ENCODE results near the gene THUMPD2.
A peak's percentile ranks its signal among the peaks of the same experiment; 100 is the strongest.
"Not testable (repeated sequence)": the region's sequence is repeated elsewhere in the genome, so short reads cannot be mapped to it uniquely, and the experiment has no call there.

The THUMPD2 gene, protein sequence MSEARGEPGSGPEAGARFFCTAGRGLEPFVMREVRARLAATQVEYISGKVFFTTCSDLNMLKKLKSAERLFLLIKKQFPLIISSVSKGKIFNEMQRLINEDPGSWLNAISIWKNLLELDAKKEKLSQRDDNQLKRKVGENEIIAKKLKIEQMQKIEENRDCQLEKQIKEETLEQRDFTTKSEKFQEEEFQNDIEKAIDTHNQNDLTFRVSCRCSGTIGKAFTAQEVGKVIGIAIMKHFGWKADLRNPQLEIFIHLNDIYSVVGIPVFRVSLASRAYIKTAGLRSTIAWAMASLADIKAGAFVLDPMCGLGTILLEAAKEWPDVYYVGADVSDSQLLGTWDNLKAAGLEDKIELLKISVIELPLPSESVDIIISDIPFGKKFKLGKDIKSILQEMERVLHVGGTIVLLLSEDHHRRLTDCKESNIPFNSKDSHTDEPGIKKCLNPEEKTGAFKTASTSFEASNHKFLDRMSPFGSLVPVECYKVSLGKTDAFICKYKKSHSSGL

DNA sequence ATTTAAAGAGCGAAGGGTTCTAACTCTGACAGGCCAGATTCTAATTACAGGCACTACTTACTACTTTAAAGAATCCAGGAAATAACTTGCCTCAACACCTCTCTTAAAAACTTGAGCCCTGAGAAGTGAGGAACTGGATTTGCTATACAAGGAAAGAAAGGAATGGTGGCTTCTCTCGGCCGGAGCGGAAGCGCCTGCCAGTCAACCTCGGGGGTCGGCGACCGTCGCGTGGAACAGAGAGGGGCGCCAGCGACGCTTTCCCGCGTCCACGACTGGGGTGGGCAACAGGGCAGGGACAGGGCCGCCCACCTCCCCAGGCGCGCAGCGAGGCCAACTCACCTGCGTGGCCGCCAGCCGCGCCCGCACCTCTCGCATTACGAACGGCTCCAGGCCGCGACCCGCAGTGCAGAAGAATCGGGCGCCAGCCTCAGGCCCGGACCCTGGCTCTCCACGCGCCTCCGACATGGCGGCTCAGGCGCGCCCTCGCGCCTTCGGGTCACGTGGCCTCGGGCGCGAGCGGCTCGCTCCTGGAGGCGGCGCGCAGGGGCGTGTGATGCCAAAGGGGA lies at the start of gene THUMPD2:
THUMPD2 (minus strand) TSS at position 484 of the 566 bp plus-strand sequence; CDS start at position 465, 19 bp downstream.
- peak; percentile 40 to 55 for DNase-seq (ENCODE audit: low read depth in 2 of 2)

DNA sequence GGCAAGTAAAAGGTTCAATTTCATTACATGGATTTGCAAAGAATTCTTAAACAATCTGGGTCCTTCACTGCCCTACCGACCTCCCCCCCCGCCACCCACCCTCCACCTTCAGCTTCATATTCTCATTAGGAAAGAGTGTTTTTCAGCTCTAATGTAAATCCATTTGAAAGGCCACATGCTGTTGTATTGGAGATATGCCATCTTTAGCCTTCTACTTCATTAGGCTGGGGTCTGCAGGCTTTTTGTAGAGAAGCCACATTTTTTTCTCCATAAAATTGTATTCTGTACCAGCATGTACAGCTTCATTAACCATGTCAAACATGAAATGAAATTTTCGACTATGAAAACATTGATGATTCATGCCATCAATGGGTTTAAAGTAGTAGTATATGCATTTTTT lies 42.8 kb upstream of the THUMPD2 start:
- DNase-seq (ENCODE audit: low read depth in 2 of 2): no peak

DNA sequence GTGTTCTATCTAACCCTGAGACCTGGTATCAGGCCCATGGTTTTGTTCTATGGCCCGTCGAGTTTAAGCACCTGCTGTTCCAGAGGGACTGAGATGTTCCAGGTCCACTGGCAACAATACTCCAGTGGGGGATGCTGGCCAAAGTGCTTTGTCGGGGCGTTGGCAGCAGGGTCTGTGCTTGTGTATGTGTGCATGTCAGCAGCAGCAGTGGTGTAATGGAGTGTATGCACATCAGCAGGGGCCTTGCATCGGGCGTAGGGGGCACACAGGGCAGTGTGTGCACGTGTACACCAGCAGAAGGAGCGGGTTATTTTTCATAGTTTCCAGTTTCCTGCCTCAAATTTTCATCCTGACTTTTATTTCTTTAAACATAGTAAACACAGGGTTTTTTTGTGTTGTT lies 37.8 kb upstream of the THUMPD2 start:
- DNase-seq (ENCODE audit: low read depth in 2 of 2): no peak

DNA sequence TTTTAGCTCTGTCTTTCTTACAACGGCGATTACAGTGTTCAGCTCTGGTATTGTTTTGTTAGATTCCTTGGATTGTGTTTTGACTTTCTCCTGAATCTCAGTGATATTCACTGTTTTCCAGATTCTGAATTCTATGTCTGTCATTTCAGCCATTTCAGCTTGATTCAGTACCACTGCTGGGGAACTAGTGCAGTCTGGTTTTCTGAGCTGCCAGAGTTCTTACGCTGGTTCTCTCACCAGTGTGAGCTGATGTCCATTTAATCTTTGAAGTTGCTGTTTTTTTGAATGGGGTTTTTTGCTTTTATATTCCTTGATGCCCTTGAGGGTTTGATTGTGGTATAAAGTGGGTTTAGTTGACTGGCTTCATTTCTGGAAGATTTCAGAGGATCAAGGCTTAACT lies 37.4 kb upstream of the THUMPD2 start:
- no peak for DNase-seq (ENCODE audit: low read depth in 2 of 2)

DNA sequence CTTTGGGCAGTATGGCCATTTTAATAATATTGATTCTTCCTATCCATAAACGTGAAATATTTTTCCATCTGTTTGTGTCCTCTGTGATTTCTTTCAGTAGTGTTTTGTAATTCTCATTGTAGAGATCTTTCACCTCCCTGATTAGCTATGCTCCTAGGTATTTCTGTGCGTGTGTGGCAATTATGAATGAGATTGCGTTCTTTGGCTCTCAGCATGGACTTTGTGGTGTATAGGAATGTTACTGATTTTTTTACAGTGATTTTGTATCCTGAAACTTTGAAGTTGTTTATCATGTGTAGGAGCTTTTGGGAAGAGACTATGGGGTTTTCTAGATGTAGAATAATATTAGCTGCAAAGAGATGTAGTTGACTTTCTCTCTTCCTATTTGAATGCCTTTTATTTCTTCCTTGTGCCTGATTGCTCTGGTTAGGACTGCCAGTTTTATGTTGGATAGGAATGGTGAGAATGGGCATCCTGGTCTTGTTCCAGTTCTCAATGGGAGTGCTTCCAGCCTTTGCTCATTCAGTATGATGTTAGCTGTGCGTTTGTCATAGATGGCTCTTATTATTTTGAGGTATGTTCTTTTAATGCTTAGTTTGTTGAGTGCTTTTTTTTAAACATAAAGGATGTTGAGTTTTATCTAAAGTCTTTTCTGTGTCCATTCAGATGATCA lies 27.0 kb upstream of the THUMPD2 start:
- no peak for DNase-seq (ENCODE audit: low read depth in 2 of 2)

DNA sequence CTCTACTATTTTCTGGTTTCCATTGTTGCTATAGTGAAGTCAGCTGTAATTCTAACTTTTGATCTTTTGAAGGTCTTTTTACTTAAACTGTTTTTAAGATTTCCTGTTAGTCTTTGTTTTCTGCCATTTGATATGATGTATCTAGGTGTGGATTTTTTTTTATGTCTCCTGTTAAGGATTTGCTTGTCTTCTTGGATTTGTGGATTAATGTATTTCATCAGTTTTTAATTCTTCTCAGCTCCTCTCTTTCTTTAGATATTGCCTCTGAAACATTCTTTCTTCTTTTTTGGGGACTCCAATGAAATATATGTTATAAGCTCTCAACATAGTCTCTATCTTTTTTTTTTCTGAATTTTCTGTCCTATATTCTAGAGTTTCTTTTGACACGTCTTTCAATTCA lies 24.8 kb upstream of the THUMPD2 start:
- DNase-seq (ENCODE audit: low read depth in 2 of 2): no peak

DNA sequence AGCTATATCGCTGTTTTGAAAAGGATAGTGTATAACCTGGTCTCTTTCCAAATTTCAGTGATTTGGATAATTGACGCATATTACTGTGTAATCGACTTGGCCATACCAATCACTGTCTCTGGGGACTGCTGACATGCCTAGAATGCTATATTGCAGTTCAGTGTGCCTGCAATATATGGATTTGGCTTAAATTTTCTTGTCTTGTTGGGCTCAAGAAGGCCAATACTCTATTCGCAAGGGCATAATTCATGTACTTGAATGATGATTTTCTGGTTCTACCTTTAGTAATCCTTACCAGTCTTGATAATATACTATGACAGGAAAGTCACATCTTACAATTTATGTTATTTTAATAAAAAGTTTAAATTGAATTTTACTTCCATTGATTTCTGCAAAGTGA lies 21.7 kb upstream of the THUMPD2 start:
- no peak for DNase-seq (ENCODE audit: low read depth in 2 of 2)

DNA sequence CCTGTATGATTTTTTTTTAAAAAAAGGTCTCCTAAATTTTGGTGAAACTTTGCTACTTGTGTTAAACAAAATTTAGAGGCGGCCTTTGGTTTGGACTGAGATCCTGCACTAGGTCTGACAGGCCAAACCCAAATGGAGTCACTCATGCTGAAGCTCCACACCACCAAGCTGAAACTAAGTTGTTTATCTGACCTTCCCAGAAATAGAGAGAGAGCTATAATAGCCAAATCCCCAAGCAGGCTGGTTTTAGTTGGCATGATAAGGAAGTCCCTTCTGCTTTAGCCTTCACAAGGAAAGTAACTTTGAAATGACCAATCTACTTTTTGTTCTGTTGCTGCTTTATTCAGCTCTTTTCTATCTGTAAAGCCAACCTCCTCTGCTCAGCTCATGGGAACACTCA lies 17.1 kb upstream of the THUMPD2 start:
- no peak for DNase-seq (ENCODE audit: low read depth in 2 of 2)

DNA sequence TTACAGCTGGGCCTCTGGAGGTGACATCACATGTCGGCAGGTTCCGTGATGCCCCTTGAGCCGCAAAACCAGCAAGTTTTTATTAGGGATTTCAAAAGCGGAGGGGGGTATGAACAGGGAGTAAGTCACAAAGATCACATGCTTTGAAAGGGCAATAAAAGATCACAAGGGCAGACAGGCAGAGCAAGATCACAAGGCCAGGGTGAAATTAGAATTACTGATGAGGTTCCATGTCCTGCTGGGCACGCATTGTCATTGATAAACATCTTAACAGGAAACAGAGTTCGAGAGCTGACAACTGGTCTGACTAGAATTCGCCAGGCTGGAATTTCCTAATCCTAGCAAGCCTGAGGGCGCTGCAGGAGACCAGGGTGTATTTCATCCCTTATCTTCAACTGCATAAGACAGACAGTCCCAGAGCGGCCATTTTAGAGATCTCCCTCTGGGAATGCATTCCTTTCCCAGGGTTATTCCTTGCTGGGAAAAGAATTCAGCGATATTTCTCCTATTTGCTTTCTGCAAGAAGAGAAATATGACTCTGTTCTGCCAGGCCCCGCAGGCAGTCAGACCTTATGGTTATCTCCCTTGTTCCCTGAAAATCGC lies 11.3 kb upstream of the THUMPD2 start:
- not testable (repeated sequence) for DNase-seq (ENCODE audit: low read depth in 2 of 2)

DNA sequence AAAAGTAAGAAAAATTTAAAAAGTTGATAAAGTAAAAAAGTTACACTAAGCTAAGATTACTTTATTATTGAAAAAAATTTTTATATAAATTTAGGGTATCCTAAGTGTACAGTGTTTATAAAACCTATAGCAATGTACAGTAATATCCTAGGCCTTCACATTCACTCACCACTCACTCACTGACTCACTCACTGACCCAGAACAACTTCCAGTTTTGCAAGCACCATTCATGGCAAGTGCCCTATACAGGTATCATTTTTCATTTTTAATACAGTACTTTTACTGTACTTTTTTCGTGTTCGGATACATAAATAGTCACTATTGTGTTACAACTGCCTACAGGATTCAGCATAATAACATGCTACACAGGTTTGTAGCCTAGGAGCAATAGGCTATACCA lies 8.9 kb upstream of the THUMPD2 start:
- no peak for DNase-seq (ENCODE audit: low read depth in 2 of 2)

DNA sequence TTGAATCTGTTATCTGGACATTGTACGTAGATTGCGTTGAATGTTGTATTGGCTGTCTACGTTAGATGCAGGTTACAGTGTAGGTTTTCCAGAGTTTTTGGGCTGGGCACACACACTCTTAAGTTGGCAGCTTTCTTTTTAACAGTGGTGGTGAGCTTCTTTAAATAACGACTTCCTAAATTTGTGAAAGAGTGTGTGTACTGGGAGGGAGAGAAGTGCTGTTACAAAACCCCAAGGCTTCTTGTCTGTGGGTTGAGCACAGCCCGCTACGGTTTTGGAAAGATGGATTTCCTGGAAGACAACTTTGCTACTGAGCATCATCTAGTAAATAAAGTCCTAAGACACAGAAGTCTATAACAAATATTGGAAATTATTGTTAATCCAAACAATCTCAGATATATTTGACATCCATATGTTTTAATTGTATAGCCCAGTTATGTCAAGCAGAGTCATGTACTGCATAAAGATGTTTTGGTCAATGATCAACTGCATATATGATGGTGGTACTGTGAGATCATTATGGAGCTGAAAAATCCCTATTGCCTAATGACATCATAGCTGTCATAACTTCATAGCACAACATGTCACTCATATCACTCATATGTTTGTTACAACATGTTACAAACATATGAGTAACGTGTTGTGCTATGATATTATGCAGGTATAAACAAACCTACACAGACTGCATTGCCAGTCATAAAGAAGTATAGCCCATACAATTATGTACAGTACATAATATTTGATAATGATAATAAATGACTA lies 7.9 kb upstream of the THUMPD2 start:
- DNase-seq (ENCODE audit: low read depth in 2 of 2): no peak

DNA sequence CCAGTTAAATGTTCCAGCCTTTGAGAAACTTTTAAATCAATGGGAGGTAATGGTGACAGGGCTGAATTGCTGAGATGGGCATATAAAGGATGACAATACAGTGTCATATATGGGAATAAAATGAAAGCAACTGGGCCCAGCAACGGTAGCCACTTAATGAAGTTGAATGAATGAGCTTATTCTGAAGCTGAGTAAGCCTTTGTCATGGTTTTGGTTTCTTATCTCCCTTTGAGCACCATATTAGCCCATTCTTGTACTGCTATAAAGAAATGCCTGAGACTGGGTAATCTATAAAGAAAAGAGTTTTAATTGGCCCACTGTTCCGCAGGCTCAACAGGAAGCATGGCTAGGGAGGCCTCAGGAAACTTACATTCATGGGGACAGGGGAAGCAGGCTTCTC lies 3.5 kb upstream of the THUMPD2 start:
- DNase-seq (ENCODE audit: low read depth in 2 of 2): no peak

DNA sequence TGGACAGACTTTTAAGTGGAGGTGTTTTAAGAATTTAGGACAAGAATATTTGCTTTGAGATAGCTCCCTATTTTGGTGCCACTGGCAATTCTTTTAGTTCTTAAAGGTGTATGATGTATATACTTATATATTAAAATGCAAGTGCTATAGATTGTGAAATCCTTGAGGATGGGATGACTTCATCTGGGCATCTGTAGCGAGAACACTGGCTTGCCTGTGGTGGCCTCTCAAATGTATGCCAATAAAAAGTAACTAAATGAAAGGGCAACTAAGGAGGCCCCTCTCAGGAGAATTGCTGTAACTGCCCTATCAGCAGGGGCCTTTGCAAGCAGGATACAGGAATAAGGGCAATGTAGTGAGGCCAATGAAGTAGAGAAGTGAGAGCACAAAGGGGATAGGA lies 2.6 kb upstream of the THUMPD2 start:
- DNase-seq (ENCODE audit: low read depth in 2 of 2): no peak

DNA sequence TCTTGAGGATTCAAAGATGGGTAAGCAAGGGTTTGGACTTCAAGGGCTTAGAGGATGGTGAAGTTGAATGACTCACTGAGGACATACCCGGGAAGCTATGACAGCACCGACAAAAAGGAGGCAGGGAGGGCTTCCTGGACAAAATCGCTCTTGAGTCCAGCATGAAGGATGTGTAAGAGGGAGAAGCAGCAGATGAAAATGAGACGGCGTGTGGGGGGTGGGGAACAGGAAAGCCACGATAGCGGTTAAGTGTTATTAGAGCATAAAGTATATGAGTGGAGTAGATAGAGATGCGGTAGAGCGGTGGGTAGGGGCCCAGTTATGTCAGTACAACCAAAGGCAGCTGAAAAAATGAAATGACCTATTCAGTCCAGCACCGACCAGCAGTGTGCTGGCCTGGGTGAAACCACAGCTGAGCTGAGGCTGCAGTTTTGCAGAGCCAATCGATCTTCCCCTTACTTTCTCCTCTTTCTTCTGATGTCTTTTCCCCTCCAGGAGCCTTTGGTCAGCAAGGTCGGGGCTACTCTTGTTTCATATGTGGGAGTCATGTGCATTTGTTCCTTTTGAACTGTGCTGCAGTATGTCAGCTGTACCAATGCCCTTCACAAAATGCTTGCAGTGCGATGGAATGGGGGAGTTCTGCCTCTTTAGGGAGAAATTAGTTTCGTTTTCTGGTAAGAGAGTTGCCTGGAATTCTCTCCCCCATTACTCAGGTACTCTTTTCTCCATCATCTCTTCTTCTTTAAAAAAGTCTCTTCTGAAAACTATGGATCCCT lies 2.0 kb upstream of the THUMPD2 start:
- DNase-seq (ENCODE audit: low read depth in 2 of 2): no peak

DNA sequence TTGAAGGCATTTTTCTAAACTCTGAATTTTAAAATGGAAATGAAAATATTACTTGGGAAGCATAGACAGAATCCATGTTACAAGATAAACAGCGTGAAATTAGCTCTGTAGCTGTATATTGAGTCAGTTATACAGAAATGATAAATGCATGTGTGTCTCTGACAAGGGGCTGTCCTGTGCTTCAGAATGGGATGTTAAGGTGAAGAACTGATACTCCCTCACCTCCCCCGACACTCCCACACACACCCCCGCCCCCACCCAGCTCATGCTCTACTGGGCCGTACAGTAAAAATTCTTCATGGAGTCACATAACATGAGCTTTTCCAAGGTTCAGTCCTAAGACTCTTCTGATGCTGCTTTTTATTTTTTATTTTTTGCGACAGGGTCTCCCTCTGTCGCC lies 869 bp upstream of the THUMPD2 start:
- DNase-seq (ENCODE audit: low read depth in 2 of 2): no peak

DNA sequence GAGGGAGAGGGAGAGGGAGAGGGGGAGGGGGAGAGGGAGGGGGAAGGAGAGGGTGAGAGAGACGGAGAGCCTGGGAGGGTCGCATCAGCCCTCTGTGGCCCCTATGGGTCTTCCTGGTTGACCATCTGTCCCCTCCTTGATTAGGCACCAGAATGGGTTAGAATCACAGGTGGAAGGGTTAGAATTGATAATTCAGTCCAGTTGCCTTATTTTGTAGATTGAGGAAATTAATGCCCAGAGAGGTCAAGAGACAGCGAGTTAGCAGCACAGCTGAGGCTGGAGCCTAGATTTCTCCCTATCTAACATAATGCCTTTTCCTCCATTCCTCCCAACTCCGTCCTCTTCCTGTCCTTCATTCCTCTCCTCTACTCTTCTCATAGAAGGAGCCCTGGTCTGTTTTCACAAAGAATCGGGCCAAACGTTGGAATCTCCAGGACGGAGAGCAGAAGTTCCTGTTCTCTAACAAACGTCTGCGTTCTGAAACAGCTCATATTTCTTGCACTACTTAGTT lies 338 bp upstream of the THUMPD2 start:
- DNase-seq (ENCODE audit: low read depth in 2 of 2): no peak

DNA sequence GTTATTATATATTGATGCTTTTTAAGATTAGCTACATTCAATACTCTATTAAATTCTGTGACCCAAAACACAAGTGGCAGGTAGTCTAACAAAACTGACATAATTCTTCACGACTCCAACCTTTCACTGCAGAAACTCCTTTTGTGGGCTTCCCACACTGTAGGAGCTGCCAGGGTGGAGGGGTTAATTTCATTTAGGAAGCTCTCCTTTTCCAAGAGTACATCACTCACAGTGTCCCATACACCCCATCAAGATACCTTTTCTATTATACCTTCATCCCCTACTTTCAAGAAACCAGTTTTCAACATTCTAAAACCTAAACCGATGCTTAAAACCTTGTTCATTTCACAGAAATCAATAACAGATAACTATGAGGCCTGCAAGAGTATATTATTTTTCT lies 825 bp downstream of the THUMPD2 start:
- DNase-seq (ENCODE audit: low read depth in 2 of 2): no peak

DNA sequence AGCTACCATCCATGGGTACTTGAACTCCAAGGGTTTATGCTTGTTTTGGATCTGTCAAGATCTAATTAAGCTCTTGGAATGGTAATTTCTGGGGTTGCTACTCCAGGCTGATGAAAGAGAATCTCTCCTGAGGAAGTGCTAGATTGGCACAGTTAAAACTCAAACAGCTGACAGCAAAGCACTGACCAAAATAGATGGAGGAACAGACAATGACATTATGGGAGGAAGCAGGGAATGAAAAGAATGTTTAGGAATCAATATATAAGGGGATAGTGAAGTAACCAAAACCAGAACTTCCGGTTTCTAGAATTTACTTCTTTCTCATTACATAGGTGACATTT lies 6.3 kb downstream of the THUMPD2 start:
- no peak for DNase-seq (ENCODE audit: low read depth in 2 of 2)

DNA sequence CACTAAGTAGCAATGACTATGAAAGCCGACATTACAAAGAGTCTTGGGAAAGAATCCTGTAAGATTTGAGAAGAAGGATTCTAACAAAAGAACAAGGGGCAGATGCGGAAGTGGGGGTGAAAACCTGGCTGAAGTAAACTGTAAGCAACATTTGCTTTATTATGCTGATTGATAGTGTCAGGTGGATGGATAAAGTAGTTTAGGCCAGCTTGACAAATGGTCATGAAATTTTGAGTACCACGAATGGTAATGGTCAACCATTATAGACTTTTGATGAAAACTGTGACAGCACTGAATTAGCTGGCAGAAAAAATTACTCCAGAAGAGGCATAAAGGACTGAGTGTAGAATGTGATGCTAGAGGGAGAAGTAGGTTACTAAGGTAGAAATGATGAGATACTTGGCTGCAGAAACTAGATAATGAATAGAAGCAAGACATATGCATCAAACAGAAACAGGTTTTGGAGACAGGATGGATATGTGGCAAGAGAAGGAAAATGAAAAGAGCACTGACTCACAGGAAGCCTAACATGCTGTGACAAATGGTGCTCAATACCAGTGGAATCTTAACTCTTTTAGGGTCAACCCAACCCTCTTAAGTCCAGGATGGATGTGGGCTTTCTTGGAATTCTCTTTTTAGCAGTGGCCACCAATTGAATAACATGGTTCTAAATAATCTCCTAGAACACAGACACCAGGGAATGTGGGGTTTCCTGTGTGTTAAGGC lies 6.8 kb downstream of the THUMPD2 start:
- DNase-seq (ENCODE audit: low read depth in 2 of 2): no peak

DNA sequence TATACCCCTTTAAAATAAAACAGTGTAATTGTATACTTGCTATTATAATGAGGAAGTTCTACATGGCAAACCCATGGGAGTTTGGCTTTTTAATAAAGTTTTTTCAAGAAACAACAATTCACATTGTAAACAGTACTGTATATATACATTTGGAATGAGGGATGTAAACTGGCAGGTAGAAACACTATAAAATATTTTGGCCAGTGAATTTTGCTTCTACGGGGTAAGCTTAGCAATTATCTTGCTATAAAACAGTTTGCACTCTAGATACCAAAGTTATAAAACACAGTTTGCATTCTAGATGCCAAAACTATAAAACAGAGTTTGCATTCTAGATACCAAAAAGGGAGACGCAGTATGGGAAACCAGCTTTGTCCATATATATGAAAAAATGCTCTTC lies 16.6 kb downstream of the THUMPD2 start:
- DNase-seq (ENCODE audit: low read depth in 2 of 2): no peak

Data from activated CD4-positive, alpha-beta T cell treated with anti-CD3 and anti-CD28 coated beads for 24 hours (primary cell).